ENCODE measurements around the gene MEA1.

MEA1 gene

GRCh38 chr6:42979523-42980177 lies 34.1 kb downstream of the MEA1 start:
- Histone ChIP-seq H3K27ac (ENCODE audit: low read depth, low read length) (peak overlapping the region; percentile 92), H3K4me3 (ENCODE audit: low read depth in 1 of 2, low read length in 2 of 2) (peak overlapping the region; percentile 75 to 85), H3K9ac (ENCODE audit: low read length) (peak overlapping the region; percentile 84), H3K27me3 (ENCODE audit: control insufficient read depth in 1 of 2, insufficient read depth in 2 of 2, low read length in 2 of 2) (no peaks in the 10 kb centered on the region), H3K4me1 (ENCODE audit: insufficient read depth, low read length) (peaks cover 25% of the 10 kb centered on the region), H3K36me3 (ENCODE audit: insufficient read depth, low read length) (no peaks in the 10 kb centered on the region), H3K9me3 (ENCODE audit: low read length) (no peaks in the 10 kb centered on the region)

GRCh38 chr6:42978839-42979522 lies 34.8 kb downstream of the MEA1 start, which contains the start of gene PEX6:
TSS of gene PEX6 (minus strand) at chr6:42979181. CDS start at chr6:42979150, 31 bp downstream.
- H3K36me3 ChIP-seq (ENCODE audit: insufficient read depth, low read length), result peaks cover under 1% of the 10 kb centered on the region
- H3K4me1 ChIP-seq (ENCODE audit: insufficient read depth, low read length), result peaks cover 25% of the 10 kb centered on the region
- peak within 1 kb of the TSS; percentile 92 for H3K27ac ChIP-seq (ENCODE audit: low read depth, low read length)
- no peaks in the 10 kb centered on the region for H3K9me3 ChIP-seq (ENCODE audit: low read length)
- peak within 1 kb of the TSS; percentile 75 to 85 for H3K4me3 ChIP-seq (ENCODE audit: low read depth in 1 of 2, low read length in 2 of 2)
- H3K27me3 ChIP-seq (ENCODE audit: control insufficient read depth in 1 of 2, insufficient read depth in 2 of 2, low read length in 2 of 2), result no peaks in the 10 kb centered on the region
- H3K9ac ChIP-seq (ENCODE audit: low read length), result peak within 1 kb of the TSS; percentile 84

GRCh38 chr6:42978487-42978838 lies 35.3 kb downstream of the MEA1 start:
- Histone ChIP-seq H3K4me1 (ENCODE audit: insufficient read depth, low read length) (peaks cover 25% of the 10 kb centered on the region), H3K36me3 (ENCODE audit: insufficient read depth, low read length) (peaks cover 4% of the 10 kb centered on the region), H3K27me3 (ENCODE audit: control insufficient read depth in 1 of 2, insufficient read depth in 2 of 2, low read length in 2 of 2) (no peaks in the 10 kb centered on the region), H3K9ac (ENCODE audit: low read length) (peak overlapping the region; percentile 84), H3K27ac (ENCODE audit: low read depth, low read length) (peak overlapping the region; percentile 92), H3K4me3 (ENCODE audit: low read depth in 1 of 2, low read length in 2 of 2) (peak overlapping the region; percentile 75 to 85), H3K9me3 (ENCODE audit: low read length) (no peaks in the 10 kb centered on the region)

- Histone ChIP-seq H3K27ac (ENCODE audit: low read depth, low read length) (no peak overlapping the region), H3K36me3 (ENCODE audit: insufficient read depth, low read length) (peaks cover 4% of the 10 kb centered on the region), H3K9ac (ENCODE audit: low read length) (no peak overlapping the region), H3K27me3 (ENCODE audit: control insufficient read depth in 1 of 2, insufficient read depth in 2 of 2, low read length in 2 of 2) (no peaks in the 10 kb centered on the region), H3K4me3 (ENCODE audit: low read depth in 1 of 2, low read length in 2 of 2) (no peak overlapping the region), H3K9me3 (ENCODE audit: low read length) (no peaks in the 10 kb centered on the region), H3K4me1 (ENCODE audit: insufficient read depth, low read length) (peaks cover 23% of the 10 kb centered on the region)
Measured at GRCh38 chr6:42974919-42975505, 38.7 kb downstream of the MEA1 start.

GRCh38 chr6:42973926-42974325 lies 39.8 kb downstream of the MEA1 start:
- Histone ChIP-seq H3K27me3 (ENCODE audit: control insufficient read depth in 1 of 2, insufficient read depth in 2 of 2, low read length in 2 of 2) (no peaks in the 10 kb centered on the region), H3K36me3 (ENCODE audit: insufficient read depth, low read length) (peaks cover 11% of the 10 kb centered on the region), H3K4me3 (ENCODE audit: low read depth in 1 of 2, low read length in 2 of 2) (no peak overlapping the region), H3K27ac (ENCODE audit: low read depth, low read length) (no peak overlapping the region), H3K9ac (ENCODE audit: low read length) (no peak overlapping the region), H3K4me1 (ENCODE audit: insufficient read depth, low read length) (peaks cover 16% of the 10 kb centered on the region), H3K9me3 (ENCODE audit: low read length) (no peaks in the 10 kb centered on the region)

- Histone ChIP-seq H3K9me3 (ENCODE audit: low read length) (no peaks in the 10 kb centered on the region), H3K4me1 (ENCODE audit: insufficient read depth, low read length) (peaks cover 2% of the 10 kb centered on the region), H3K36me3 (ENCODE audit: insufficient read depth, low read length) (peaks cover 23% of the 10 kb centered on the region), H3K4me3 (ENCODE audit: low read depth in 1 of 2, low read length in 2 of 2) (no peak overlapping the region), H3K27me3 (ENCODE audit: control insufficient read depth in 1 of 2, insufficient read depth in 2 of 2, low read length in 2 of 2) (no peaks in the 10 kb centered on the region), H3K27ac (ENCODE audit: low read depth, low read length) (no peak overlapping the region), H3K9ac (ENCODE audit: low read length) (no peak overlapping the region)
Measured at GRCh38 chr6:42971746-42972327, 41.9 kb downstream of the MEA1 start.

- Histone ChIP-seq H3K9ac (ENCODE audit: low read length) (no peak overlapping the region), H3K4me1 (ENCODE audit: insufficient read depth, low read length) (no peaks in the 10 kb centered on the region), H3K9me3 (ENCODE audit: low read length) (no peaks in the 10 kb centered on the region), H3K27me3 (ENCODE audit: control insufficient read depth in 1 of 2, insufficient read depth in 2 of 2, low read length in 2 of 2) (no peaks in the 10 kb centered on the region), H3K4me3 (ENCODE audit: low read depth in 1 of 2, low read length in 2 of 2) (no peak overlapping the region), H3K36me3 (ENCODE audit: insufficient read depth, low read length) (peaks cover 31% of the 10 kb centered on the region), H3K27ac (ENCODE audit: low read depth, low read length) (no peak overlapping the region)
Measured at GRCh38 chr6:42970871-42971612, 42.7 kb downstream of the MEA1 start.

GRCh38 chr6:42969934-42970333 lies 43.8 kb downstream of the MEA1 start:
- H3K9ac ChIP-seq (ENCODE audit: low read length), result no peak overlapping the region
- H3K9me3 ChIP-seq (ENCODE audit: low read length), result no peaks in the 10 kb centered on the region
- H3K27ac ChIP-seq (ENCODE audit: low read depth, low read length), result no peak overlapping the region
- no peak overlapping the region for H3K4me3 ChIP-seq (ENCODE audit: low read depth in 1 of 2, low read length in 2 of 2)
- H3K27me3 ChIP-seq (ENCODE audit: control insufficient read depth in 1 of 2, insufficient read depth in 2 of 2, low read length in 2 of 2), result no peaks in the 10 kb centered on the region
- peaks cover 40% of the 10 kb centered on the region for H3K36me3 ChIP-seq (ENCODE audit: insufficient read depth, low read length)
- no peaks in the 10 kb centered on the region for H3K4me1 ChIP-seq (ENCODE audit: insufficient read depth, low read length)

GRCh38 chr6:42969431-42969830 lies 44.3 kb downstream of the MEA1 start:
- H3K9ac ChIP-seq (ENCODE audit: low read length), result no peak overlapping the region
- peaks cover 45% of the 10 kb centered on the region for H3K36me3 ChIP-seq (ENCODE audit: insufficient read depth, low read length)
- no peak overlapping the region for H3K27ac ChIP-seq (ENCODE audit: low read depth, low read length)

GRCh38 chr6:42968783-42969182 lies 45.0 kb downstream of the MEA1 start:
- Histone ChIP-seq H3K27me3 (ENCODE audit: control insufficient read depth in 1 of 2, insufficient read depth in 2 of 2, low read length in 2 of 2) (no peaks in the 10 kb centered on the region), H3K4me1 (ENCODE audit: insufficient read depth, low read length) (no peaks in the 10 kb centered on the region), H3K27ac (ENCODE audit: low read depth, low read length) (no peak overlapping the region), H3K9me3 (ENCODE audit: low read length) (no peaks in the 10 kb centered on the region), H3K4me3 (ENCODE audit: low read depth in 1 of 2, low read length in 2 of 2) (no peak overlapping the region), H3K9ac (ENCODE audit: low read length) (no peak overlapping the region), H3K36me3 (ENCODE audit: insufficient read depth, low read length) (peaks cover 49% of the 10 kb centered on the region)

More at GRCh38 chr6:42969431-42969830, 44.3 kb downstream of the MEA1 start:
- Histone ChIP-seq H3K9me3 (ENCODE audit: low read length) (no peaks in the 10 kb centered on the region), H3K4me1 (ENCODE audit: insufficient read depth, low read length) (no peaks in the 10 kb centered on the region), H3K27me3 (ENCODE audit: control insufficient read depth in 1 of 2, insufficient read depth in 2 of 2, low read length in 2 of 2) (no peaks in the 10 kb centered on the region), H3K4me3 (ENCODE audit: low read depth in 1 of 2, low read length in 2 of 2) (no peak overlapping the region)

- Histone ChIP-seq H3K9me3 (ENCODE audit: low read length) (no peaks in the 10 kb centered on the region), H3K36me3 (ENCODE audit: insufficient read depth, low read length) (peaks cover 48% of the 10 kb centered on the region), H3K27me3 (ENCODE audit: control insufficient read depth in 1 of 2, insufficient read depth in 2 of 2, low read length in 2 of 2) (no peaks in the 10 kb centered on the region), H3K4me1 (ENCODE audit: insufficient read depth, low read length) (no peaks in the 10 kb centered on the region), H3K27ac (ENCODE audit: low read depth, low read length) (no peak overlapping the region), H3K9ac (ENCODE audit: low read length) (no peak overlapping the region), H3K4me3 (ENCODE audit: low read depth in 1 of 2, low read length in 2 of 2) (no peak overlapping the region)
Measured at GRCh38 chr6:42968126-42968701, 45.5 kb downstream of the MEA1 start.
